ENCODE results near the gene MED22.
"Not testable (repeated sequence)": the region's sequence is repeated elsewhere in the genome, so short reads cannot be mapped to it uniquely, and the experiment has no call there.

Gene MED22

DNA sequence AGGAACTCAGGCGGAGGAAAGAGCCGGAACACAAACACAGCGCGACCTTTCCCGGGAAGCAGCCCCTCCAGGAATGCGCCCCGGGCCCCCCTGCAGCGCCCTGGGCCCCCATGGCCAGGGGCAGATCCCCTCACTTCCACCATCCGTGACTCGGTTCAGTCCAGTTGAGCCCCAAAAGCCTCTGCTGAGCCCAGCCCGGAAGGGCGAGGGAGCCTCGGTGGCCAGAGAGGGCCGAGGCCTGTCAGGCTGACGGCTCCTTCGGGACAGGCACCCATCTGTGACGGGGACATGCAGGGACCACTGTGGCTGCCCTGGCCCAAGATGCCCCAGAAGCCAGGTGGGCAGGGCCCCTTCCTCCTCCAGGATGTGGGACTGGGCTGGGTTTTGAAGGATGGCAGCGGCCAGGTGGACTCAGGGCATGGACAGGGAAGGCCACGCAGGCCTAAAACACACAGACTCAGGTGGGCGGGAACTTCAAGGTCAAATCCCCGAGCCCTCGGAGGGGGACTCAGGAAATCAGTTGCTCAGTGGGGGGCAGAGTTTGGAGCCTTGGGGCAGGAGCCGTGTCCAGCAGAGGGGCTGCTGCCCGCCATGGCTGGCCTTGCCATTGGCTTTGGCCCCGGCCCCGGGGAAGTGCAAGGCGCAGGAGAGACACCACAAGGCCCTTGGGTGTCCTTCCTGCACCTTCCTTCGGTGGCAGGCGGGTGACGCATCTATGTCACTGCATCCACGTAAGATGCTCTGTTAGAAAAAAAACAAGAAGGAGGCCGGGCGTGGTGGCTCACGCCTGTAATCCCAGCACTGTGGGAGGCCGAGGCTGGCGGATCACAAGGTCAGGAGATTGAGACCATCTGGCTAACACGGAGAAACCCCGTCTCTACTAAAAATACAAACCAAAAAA lies 43.2 kb downstream of the MED22 start:
- no peak overlapping the region for H3K9ac ChIP-seq (ENCODE audit: low read depth, low read length)
- H3K4me3 ChIP-seq (ENCODE audit: low read depth, low read length) = no peak overlapping the region
- H3K4me1 ChIP-seq (ENCODE audit: control insufficient read depth, insufficient read depth, low read length) = no peaks in the 10 kb centered on the region
- H3K9me3 ChIP-seq (ENCODE audit: control insufficient read depth, insufficient read depth, low read length) = peaks cover 7% of the 10 kb centered on the region
- no peak overlapping the region for H3K27ac ChIP-seq (ENCODE audit: low read depth, low read length)
- no peaks in the 10 kb centered on the region; the same call in 1 of the 2 replicates for H3K27me3 ChIP-seq (ENCODE audit: control insufficient read depth, insufficient read depth, low read length)
- H3K36me3 ChIP-seq (ENCODE audit: control insufficient read depth, insufficient read depth, low read length) = no peaks in the 10 kb centered on the region

DNA sequence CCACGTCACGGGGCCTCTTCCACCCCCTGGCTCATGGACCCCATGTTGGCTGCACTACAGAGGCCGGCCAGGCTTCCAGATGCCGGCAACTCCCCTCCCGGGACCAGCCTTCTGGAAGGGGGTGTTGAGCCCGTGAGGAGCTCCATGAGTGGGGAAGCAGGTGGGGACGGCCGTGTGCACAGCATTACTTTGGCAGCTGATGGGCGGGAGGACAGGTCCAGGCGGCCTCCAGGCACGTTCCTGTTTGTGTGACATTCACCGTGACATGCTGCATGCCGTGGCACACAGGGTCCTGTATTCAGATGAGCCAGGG lies 43.8 kb downstream of the MED22 start:
- H3K27ac ChIP-seq (ENCODE audit: low read depth, low read length) = no peak overlapping the region
- no peak overlapping the region for H3K9ac ChIP-seq (ENCODE audit: low read depth, low read length)
- no peak overlapping the region for H3K4me3 ChIP-seq (ENCODE audit: low read depth, low read length)
- H3K9me3 ChIP-seq (ENCODE audit: control insufficient read depth, insufficient read depth, low read length) = peaks cover under 1% of the 10 kb centered on the region; the same call in 1 of the 2 replicates
- H3K36me3 ChIP-seq (ENCODE audit: control insufficient read depth, insufficient read depth, low read length) = no peaks in the 10 kb centered on the region
- H3K4me1 ChIP-seq (ENCODE audit: control insufficient read depth, insufficient read depth, low read length) = no peaks in the 10 kb centered on the region
- H3K27me3 ChIP-seq (ENCODE audit: control insufficient read depth, insufficient read depth, low read length) = no peaks in the 10 kb centered on the region; the same call in 1 of the 2 replicates

DNA sequence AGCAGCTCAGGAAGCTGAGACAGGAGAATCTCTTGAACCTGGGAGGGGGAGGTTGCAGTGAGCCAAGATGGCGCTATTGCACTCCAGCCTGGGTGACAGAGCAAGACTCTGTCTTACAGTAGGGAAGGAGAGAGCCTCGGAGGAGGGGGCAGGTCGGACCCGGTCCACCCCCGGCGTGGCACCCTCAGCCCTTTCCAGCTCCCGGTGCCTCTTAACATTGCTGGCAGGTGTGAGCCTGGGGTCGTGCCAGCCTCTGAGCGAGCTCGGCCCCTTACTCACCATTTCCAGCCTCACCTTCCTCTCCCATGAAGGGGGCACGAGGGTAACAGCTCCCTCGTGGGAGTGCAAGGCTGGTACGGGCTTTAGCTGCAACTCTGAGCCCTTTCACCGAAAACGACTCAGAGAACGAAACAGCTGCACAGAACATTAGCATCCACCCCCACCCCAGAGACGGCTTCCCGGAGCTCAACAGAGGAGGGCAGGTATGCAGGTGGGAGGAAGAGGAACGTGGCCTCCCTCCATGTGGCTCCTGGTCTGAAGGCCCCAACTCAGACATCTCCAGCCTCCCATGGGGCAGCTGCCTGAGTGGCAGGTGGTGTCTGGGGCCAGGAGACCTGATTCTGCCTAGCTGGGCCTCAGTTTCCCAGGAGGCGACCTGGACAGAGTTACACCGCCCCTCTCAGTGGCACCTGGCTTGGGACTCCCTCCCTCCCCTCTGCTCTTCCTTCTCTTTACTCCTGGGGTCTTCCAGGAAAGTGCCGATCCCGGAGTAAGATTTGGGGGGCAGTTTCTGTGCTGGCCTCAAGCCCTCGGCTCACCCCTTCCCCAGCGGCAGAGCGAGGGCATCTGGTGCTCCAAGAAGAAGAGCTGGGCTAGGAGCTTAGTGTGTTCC lies 44.4 kb downstream of the MED22 start:
- no peaks in the 10 kb centered on the region for H3K4me1 ChIP-seq (ENCODE audit: control insufficient read depth, insufficient read depth, low read length)
- H3K9ac ChIP-seq (ENCODE audit: low read depth, low read length) = no peak overlapping the region
- H3K9me3 ChIP-seq (ENCODE audit: control insufficient read depth, insufficient read depth, low read length) = no peaks in the 10 kb centered on the region
- no peaks in the 10 kb centered on the region; the same call in 1 of the 2 replicates for H3K27me3 ChIP-seq (ENCODE audit: control insufficient read depth, insufficient read depth, low read length)
- no peak overlapping the region for H3K4me3 ChIP-seq (ENCODE audit: low read depth, low read length)
- no peak overlapping the region for H3K27ac ChIP-seq (ENCODE audit: low read depth, low read length)
- no peaks in the 10 kb centered on the region for H3K36me3 ChIP-seq (ENCODE audit: control insufficient read depth, insufficient read depth, low read length)

DNA sequence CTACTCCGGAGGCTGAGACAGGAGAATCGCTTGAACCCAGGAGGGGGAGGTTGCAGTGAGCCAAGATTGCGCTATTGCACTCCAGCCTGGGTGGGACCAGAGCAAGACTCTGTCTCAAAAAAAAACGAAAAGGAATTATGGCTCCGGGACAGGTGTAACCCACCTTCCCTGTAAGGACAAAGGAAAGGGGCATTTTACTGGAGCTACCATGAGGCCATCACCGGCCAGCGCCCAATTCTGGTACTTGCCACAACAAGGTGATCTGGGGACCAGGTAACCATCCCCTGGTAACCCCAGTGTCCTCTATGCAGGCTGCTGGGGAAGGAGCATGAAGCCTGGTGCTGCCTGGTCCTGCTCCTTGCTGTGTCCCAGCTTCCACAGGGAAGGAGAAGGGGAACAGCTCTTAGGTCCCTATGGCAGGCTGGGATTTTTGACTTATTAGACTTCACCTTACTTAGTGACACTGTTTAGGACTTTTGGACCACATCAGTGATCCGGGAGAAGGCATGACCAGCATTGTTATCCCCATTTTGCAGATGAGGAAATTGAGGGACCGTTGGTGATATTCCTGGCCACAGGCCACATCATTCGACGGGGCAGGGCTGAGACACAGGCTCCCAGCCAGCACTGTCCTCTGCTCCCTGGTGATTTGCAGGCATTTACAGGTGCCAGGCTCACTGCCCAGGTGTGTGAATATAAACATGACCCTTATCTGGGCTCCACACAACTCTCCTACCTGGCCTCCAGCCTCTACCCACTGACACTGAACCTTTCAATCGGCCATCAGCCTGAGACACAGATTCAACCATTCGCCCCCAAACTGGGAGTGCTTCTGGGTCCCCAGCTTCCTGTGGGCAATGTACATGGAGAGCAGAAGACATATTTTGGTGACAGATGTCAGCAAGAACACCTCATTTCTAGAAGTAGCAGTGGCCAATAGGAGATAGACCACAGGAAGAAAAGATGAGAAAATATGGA lies 46.4 kb downstream of the MED22 start:
- Histone ChIP-seq H3K4me1 (ENCODE audit: control insufficient read depth, insufficient read depth, low read length) (no peaks in the 10 kb centered on the region), H3K27ac (ENCODE audit: low read depth, low read length) (no peak overlapping the region), H3K4me3 (ENCODE audit: low read depth, low read length) (no peak overlapping the region), H3K36me3 (ENCODE audit: control insufficient read depth, insufficient read depth, low read length) (no peaks in the 10 kb centered on the region), H3K9ac (ENCODE audit: low read depth, low read length) (no peak overlapping the region), H3K9me3 (ENCODE audit: control insufficient read depth, insufficient read depth, low read length) (no peaks in the 10 kb centered on the region), H3K27me3 (ENCODE audit: control insufficient read depth, insufficient read depth, low read length) (no peaks in the 10 kb centered on the region; the same call in 1 of the 2 replicates)

DNA sequence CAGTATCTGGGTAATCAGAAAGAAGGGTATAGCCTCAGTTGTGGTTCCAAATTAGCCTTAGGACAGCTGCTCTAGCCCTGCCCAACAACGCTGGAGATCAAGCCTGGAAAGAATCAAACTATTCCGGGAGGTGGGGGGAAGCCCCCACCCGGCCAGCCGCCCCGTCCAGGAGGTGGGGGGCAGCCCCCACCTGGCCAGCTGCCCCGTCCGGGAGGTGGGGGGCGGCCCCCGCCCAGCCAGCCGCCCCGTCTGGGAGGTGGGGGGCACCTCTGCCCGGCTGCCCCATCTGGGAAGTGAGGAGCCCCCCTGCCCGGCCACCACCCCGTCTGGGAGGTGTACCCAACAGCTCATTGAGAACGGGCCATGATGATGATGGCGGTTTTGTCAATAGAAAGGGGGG lies 47.9 kb downstream of the MED22 start:
- H3K27me3 ChIP-seq (ENCODE audit: control insufficient read depth, insufficient read depth, low read length); H3K4me3 ChIP-seq (ENCODE audit: low read depth, low read length); H3K4me1 ChIP-seq (ENCODE audit: control insufficient read depth, insufficient read depth, low read length); H3K9me3 ChIP-seq (ENCODE audit: control insufficient read depth, insufficient read depth, low read length); H3K9ac ChIP-seq (ENCODE audit: low read depth, low read length); H3K27ac ChIP-seq (ENCODE audit: low read depth, low read length); H3K36me3 ChIP-seq (ENCODE audit: control insufficient read depth, insufficient read depth, low read length): not testable (repeated sequence)

DNA sequence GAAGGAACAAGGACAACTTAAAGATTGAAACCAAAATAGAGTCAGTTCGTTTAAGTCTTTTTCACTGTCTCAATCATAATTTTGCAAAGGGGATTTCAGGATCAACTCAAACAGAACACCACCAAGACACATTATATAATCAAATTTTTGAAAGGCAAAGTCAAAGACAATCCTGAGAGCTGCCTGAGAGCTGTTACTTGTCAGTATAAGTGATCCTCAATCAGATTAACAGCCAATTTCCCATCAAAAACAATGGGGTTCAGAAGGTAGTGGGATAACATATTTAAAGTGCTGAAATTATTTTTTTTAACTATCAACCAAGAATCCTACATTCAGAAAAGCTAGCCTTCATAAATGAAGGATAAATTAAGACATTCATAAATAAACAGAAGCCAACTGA lies 53.7 kb downstream of the MED22 start:
- H3K9ac ChIP-seq (ENCODE audit: low read depth, low read length) = no peak overlapping the region
- peaks cover 24% of the 10 kb centered on the region for H3K9me3 ChIP-seq (ENCODE audit: control insufficient read depth, insufficient read depth, low read length)
- no peak overlapping the region for H3K4me3 ChIP-seq (ENCODE audit: low read depth, low read length)
- H3K4me1 ChIP-seq (ENCODE audit: control insufficient read depth, insufficient read depth, low read length) = no peaks in the 10 kb centered on the region
- no peaks in the 10 kb centered on the region for H3K27me3 ChIP-seq (ENCODE audit: control insufficient read depth, insufficient read depth, low read length)
- no peaks in the 10 kb centered on the region for H3K36me3 ChIP-seq (ENCODE audit: control insufficient read depth, insufficient read depth, low read length)
- no peak overlapping the region for H3K27ac ChIP-seq (ENCODE audit: low read depth, low read length)

DNA sequence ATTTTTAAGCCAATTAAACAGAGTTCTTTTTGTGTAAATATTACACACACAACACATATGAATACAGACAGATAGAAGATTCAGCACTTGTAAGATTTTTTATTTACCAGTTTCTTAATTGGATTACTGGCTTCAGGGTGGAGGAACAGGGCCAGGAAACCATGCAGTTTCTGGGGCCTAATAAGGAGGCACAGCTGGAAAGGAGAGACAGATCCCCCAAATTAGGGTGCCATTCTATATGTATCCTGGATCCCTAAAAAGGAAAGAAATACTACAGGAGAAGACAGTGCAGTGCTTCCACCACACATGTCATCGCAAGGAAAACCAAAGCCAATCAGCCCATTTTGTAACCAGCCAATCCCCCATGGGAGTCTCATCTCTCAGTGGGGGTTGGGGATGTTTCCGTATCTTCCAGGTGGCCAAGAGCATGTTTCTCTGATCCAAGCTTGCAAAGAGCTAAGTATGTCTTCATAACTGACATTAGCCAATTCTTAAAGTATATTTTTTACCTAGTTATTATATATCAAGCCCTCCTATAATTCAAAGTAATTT lies 57.1 kb downstream of the MED22 start:
- no peak overlapping the region for H3K27ac ChIP-seq (ENCODE audit: low read depth, low read length)
- H3K9me3 ChIP-seq (ENCODE audit: control insufficient read depth, insufficient read depth, low read length) = peaks cover 29% of the 10 kb centered on the region
- H3K36me3 ChIP-seq (ENCODE audit: control insufficient read depth, insufficient read depth, low read length) = no peaks in the 10 kb centered on the region
- no peak overlapping the region for H3K9ac ChIP-seq (ENCODE audit: low read depth, low read length)
- H3K27me3 ChIP-seq (ENCODE audit: control insufficient read depth, insufficient read depth, low read length) = no peaks in the 10 kb centered on the region
- H3K4me3 ChIP-seq (ENCODE audit: low read depth, low read length) = no peak overlapping the region
- no peaks in the 10 kb centered on the region for H3K4me1 ChIP-seq (ENCODE audit: control insufficient read depth, insufficient read depth, low read length)
